ENCODE measurements around the gene PPM1E. TPM values are rescaled to one million over a fixed set of nuclear protein-coding genes. Genes with fewer than 3 reads are reported as not detected.

Gene PPM1E
- total and polyA plus RNA-seq, 2 of the 8 experiments (the other 6 are each of a cell fraction or from before 2014, with no cell fraction given): 5.0 to 10.4 TPM

- Histone ChIP-seq H3K23ac (ENCODE audit: insufficient read length) (no peak overlapping the region), H3K4me3 (ENCODE audit: extremely low read depth in 1 of 4, insufficient read depth in 2 of 4, low read depth in 3 of 4, low read length in 4 of 4) (no peak overlapping the region), H4K5ac (ENCODE audit: insufficient read length, low read depth, low read length) (no peak overlapping the region), H4K8ac (ENCODE audit: extremely low read depth, insufficient read depth, low read length) (no peak overlapping the region), H3K4me1 (replicated peaks in 1 of 4; ENCODE audit: control insufficient read depth in 3 of 4, insufficient read depth in 4 of 4, low read length in 3 of 4) (peaks cover 0 to 3% (median 1%) of the 10 kb centered on the region in 4 experiments; a peak in 1 of 7 replicates), H2BK15ac (ENCODE audit: low read length) (no peak overlapping the region), H3K9me3 (ENCODE audit: insufficient read depth in 2 of 2, low read depth in 1 of 2, low read length in 1 of 2) (no peaks in the 10 kb centered on the region), H3K36me3 (ENCODE audit: control insufficient read depth in 2 of 4, insufficient read depth in 4 of 4, low read length in 3 of 4) (peaks cover 0 to under 1% (median 0%) of the 10 kb centered on the region in 4 experiments; a peak in 1 of 8 replicates), H4K20me1 (replicated peaks in 1 of 2; ENCODE audit: control insufficient read depth in 1 of 2, insufficient read depth in 2 of 2, low read length in 2 of 2) (no peaks in the 10 kb centered on the region), H3K79me2 (ENCODE audit: control insufficient read depth in 1 of 2, insufficient read depth in 2 of 2, low read length in 2 of 2) (no peaks in the 10 kb centered on the region), H3K4ac (replicated peaks; ENCODE audit: insufficient read length, low read depth, low read length) (no peak overlapping the region), H2AFZ (ENCODE audit: low read length) (no peak overlapping the region), H2BK5ac (ENCODE audit: low read depth, low read length) (no peak overlapping the region), H2AK5ac (ENCODE audit: low read depth, low read length) (no peak overlapping the region), H4K91ac (replicated peaks; ENCODE audit: insufficient read length, low read length) (no peak overlapping the region), H3K18ac (ENCODE audit: extremely low read depth, low read length) (no peak overlapping the region), H3K9ac (replicated peaks in 1 of 4; ENCODE audit: extremely low read depth in 1 of 4, low read depth in 3 of 4, low read length in 3 of 4) (no peak overlapping the region), H3K14ac (ENCODE audit: insufficient read length) (no peak overlapping the region), H3K4me2 (ENCODE audit: insufficient read depth in 1 of 2, low read depth in 2 of 2, low read length in 2 of 2) (no peak overlapping the region), H3K56ac (replicated peaks; ENCODE audit: insufficient read length, low read depth, low read length) (no peak overlapping the region), H2BK120ac (replicated peaks; ENCODE audit: low read depth, low read length) (no peak overlapping the region), H2BK20ac (ENCODE audit: low read length) (no peak overlapping the region), H3K27me3 (replicated peaks in 1 of 4; ENCODE audit: control insufficient read depth in 3 of 4, extremely low read depth in 1 of 4, insufficient read depth in 3 of 4, low read length in 3 of 4) (no peaks in the 10 kb centered on the region), H3K27ac (ENCODE audit: low read depth, low read length) (no peak overlapping the region), H2BK12ac (ENCODE audit: low read depth, low read length) (no peak overlapping the region), H3K23me2 (ENCODE audit: low read depth, low read length) (no peaks in the 10 kb centered on the region), H3K79me1 (ENCODE audit: low read depth, low read length) (no peaks in the 10 kb centered on the region)
- ChIA-PET POLR2A (ENCODE audit: partially characterized antibody) (interaction anchor here (0.6 to 0.8 kb wide), 3 partner anchors 39 to 1615 kb away, joined by 3 to 4 read pairs (median 3); no protein-coding TSS in a partner anchor), CTCF (ENCODE audit: partially characterized antibody) (interaction anchor here (0.8 to 3.7 kb wide), 5 partner anchors 13 to 450 kb away, joined by 3 to 11 read pairs (median 3); no protein-coding TSS in a partner anchor)
- DNase-seq (ENCODE audit: low read depth in 1 of 2, low spot score in 2 of 2): no peak
- WGBS, 2 experiments (ENCODE audit: extremely low coverage in 1 of 2, insufficient coverage in 1 of 2, insufficient read length in 1 of 2, insufficient replicate concordance in 2 of 2, low coverage in 1 of 2, low lambda C conversion rate in 2 of 2, missing lambda C conversion rate in 1 of 2): 94% methylated on average over 4 of the region's 4 CpGs; no CpG with 5 or more reads in 1 of the 2 experiments
- FAIRE-seq: no peak
- TF ChIP-seq HDAC2 (IDR thresholded peaks at IDR 0.05; ENCODE audit: borderline replicate concordance in 1 of 2, low read depth in 2 of 2, low read length in 2 of 2) (no peak), ASH2L (IDR thresholded peaks at IDR 0.05; ENCODE audit: low read length) (no peak), FOSL1 (IDR thresholded peaks at IDR 0.05; ENCODE audit: insufficient read depth, low read depth, low read length) (no peak), CREB1 (IDR thresholded peaks at IDR 0.05) (no peak), NRF1 (IDR thresholded peaks at IDR 0.05; ENCODE audit: low read depth, low read length) (no peak), POLR2AphosphoS5 (IDR thresholded peaks at IDR 0.05; ENCODE audit: low read depth, low read length) (no peak), CHD1 (IDR thresholded peaks at IDR 0.05; ENCODE audit: low read depth, low read length) (no peak), TBP (IDR thresholded peaks at IDR 0.05; ENCODE audit: low read depth, low read length) (no peak), CEBPB (IDR thresholded peaks at IDR 0.05; ENCODE audit: low read depth, low read length) (no peak), SAP30 (IDR thresholded peaks at IDR 0.05; ENCODE audit: insufficient read depth, insufficient replicate concordance, low read length) (no peak), EZH2 (IDR thresholded peaks at IDR 0.05; ENCODE audit: low read depth, low read length, severe bottlenecking) (no peak)
These were observed 236.2 kb downstream of the PPM1E start for GRCh38 chr17:58991718-58992331.

Data from H1 (cell line).